ENCODE data around the gene MCM3.

- TF ChIP-seq CTCF (IDR thresholded peaks at IDR 0.05), result no peak
- no peak for TF ChIP-seq POLR2A (IDR thresholded peaks at IDR 0.05)
- TF ChIP-seq EP300 (IDR thresholded peaks at IDR 0.05), result no peak
These were observed 20.4 kb upstream of the MCM3 start for GRCh38 chr6:52304983-52305390.
